Right forelimb (tissue), 1 donor: ENCODE data around the gene SNX18.

Experiments used
- DNase-seq: peaks from one replicate; pipeline ENCODE4 v3.0.0-alpha.2; 2018

The SNX18 gene

GRCh38 chr5:54544044-54544443 lies 26.5 kb downstream of the SNX18 start:
- DNase-seq: no peak

GRCh38 chr5:54545796-54546195 lies 28.2 kb downstream of the SNX18 start:
- DNase-seq: no peak

GRCh38 chr5:54547711-54548250 lies 30.2 kb downstream of the SNX18 start:
- no peak for DNase-seq

GRCh38 chr5:54548565-54548964 lies 31.0 kb downstream of the SNX18 start:
- no peak for DNase-seq

GRCh38 chr5:54551292-54551691 lies 33.7 kb downstream of the SNX18 start:
- DNase-seq: no peak

GRCh38 chr5:54551926-54552325 lies 34.4 kb downstream of the SNX18 start:
- DNase-seq: no peak

GRCh38 chr5:54552446-54552845 lies 34.9 kb downstream of the SNX18 start:
- DNase-seq: no peak

GRCh38 chr5:54553659-54554207 lies 36.2 kb downstream of the SNX18 start:
- DNase-seq: no peak

GRCh38 chr5:54556141-54556540 lies 38.6 kb downstream of the SNX18 start:
- DNase-seq: no peak

- no peak for DNase-seq
Measured at GRCh38 chr5:54558362-54558761, 40.8 kb downstream of the SNX18 start.

- DNase-seq: no peak
Measured at GRCh38 chr5:54561651-54562050, 44.1 kb downstream of the SNX18 start.

GRCh38 chr5:54563083-54563761 lies 45.7 kb downstream of the SNX18 start:
- no peak for DNase-seq

GRCh38 chr5:54567996-54568395 lies 50.4 kb downstream of the SNX18 start:
- DNase-seq: no peak

GRCh38 chr5:54570916-54571315 lies 53.4 kb downstream of the SNX18 start:
- no peak for DNase-seq

GRCh38 chr5:54571462-54571861 lies 53.9 kb downstream of the SNX18 start:
- DNase-seq: no peak

GRCh38 chr5:54573812-54574489 lies 56.4 kb downstream of the SNX18 start:
- no peak for DNase-seq

GRCh38 chr5:54577528-54577927 lies 60.0 kb downstream of the SNX18 start:
- no peak for DNase-seq

GRCh38 chr5:54577937-54578653 lies 60.5 kb downstream of the SNX18 start:
- DNase-seq: no peak

GRCh38 chr5:54579591-54580295 lies 62.2 kb downstream of the SNX18 start:
- DNase-seq: no peak

- no peak for DNase-seq
Measured at GRCh38 chr5:54580997-54581811, 63.6 kb downstream of the SNX18 start.

- DNase-seq: no peak
Measured at GRCh38 chr5:54581831-54582548, 64.4 kb downstream of the SNX18 start.
